Natural killer cell (primary cell): Measurements from ENCODE around the gene NSD1. TPM values are rescaled to one million over a fixed set of nuclear protein-coding genes. Genes with fewer than 3 reads are reported as not detected.

Experiments
- ATAC-seq, 3 donors: fragments of 150-1000 bp in 2 of 3; fragments of 200-7000 bp in 1 of 3; cut with Tn5 transposase; 1 replicate in 1 of 3; 2 replicates in 2 of 3; pipeline ENCODE4 v1.10.0; 2021; ENCODE audit warnings: mild to moderate bottlenecking in 2 of 3, moderate library complexity in 2 of 3
- DNase-seq, 2 donors: peaks; one replicate each; pipeline versions ENCODE4 v3.0.0 to v3.0.0-alpha.2; 2013 to 2021; ENCODE audit warnings: mixed read lengths in 1 of 2
- H3K27ac ChIP-seq: one replicate; pipeline ENCODE4 v1.5.1; 2013; ENCODE audit warnings: mild to moderate bottlenecking, low read length
- H3K27me3 ChIP-seq: one replicate; pipeline ENCODE4 v1.6.1; 2013; ENCODE audit warnings: low read length; ENCODE audit not compliant: control insufficient read depth, insufficient read depth
- H3K36me3 ChIP-seq: one replicate; pipeline ENCODE4 v1.6.1; 2013; ENCODE audit warnings: low read length; ENCODE audit not compliant: control insufficient read depth, insufficient read depth
- H3K4me1 ChIP-seq: one replicate; pipeline ENCODE4 v1.6.1; 2013; ENCODE audit warnings: low read length; ENCODE audit not compliant: control insufficient read depth, insufficient read depth
- H3K4me3 ChIP-seq: one replicate; pipeline ENCODE4 v1.5.1; 2013; ENCODE audit warnings: low read length
- H3K9me3 ChIP-seq: one replicate; pipeline ENCODE4 v1.6.1; 2013; ENCODE audit warnings: low read length; ENCODE audit not compliant: control insufficient read depth, insufficient read depth
- H3K27ac Mint-ChIP-seq, 2 donors: one replicate each; pipeline ENCODE4 v1.8.0; 2022; ENCODE audit warnings: mild to moderate bottlenecking in 2 of 2, mixed read lengths in 2 of 2, moderate library complexity in 1 of 2
- H3K27me3 Mint-ChIP-seq, 2 donors: one replicate each; pipeline ENCODE4 v1.8.0; 2022; ENCODE audit warnings: low read depth in 2 of 2, mixed read lengths in 2 of 2
- H3K36me3 Mint-ChIP-seq: one replicate; pipeline ENCODE4 v1.8.0; 2022; ENCODE audit warnings: mixed read lengths
- H3K4me1 Mint-ChIP-seq, 2 donors: one replicate each; pipeline ENCODE4 v1.8.0; 2022; ENCODE audit warnings: mixed read lengths in 2 of 2
- H3K4me3 Mint-ChIP-seq: one replicate; pipeline ENCODE4 v1.8.0; 2022; ENCODE audit warnings: mild to moderate bottlenecking, moderate library complexity, mixed read lengths
- H3K9me3 Mint-ChIP-seq, 2 donors: one replicate each; pipeline ENCODE4 v1.8.0; 2022; ENCODE audit warnings: mixed read lengths in 2 of 2
- WGBS: methylation state at CpG from one replicate; pipeline ENCODE4 v1.1.7; 2013; ENCODE audit warnings: missing lambda C conversion rate; ENCODE audit not compliant: insufficient coverage; 5-methylcytosine and 5-hydroxymethylcytosine counted together
- intact Hi-C: fragments of 100-400 bp; cut with micrococcal nuclease; formaldehyde crosslinking; loops from one replicate; pipeline ENCODE4 v1.14.2; 2022
- total RNA-seq, 4 donors: library from RNA; stranded (reverse); fragments of 120-200 nt in 1 of 4; gene quantifications; one replicate each; pipeline versions ENCODE4 v1.2.3 to v1.2.4, GENCODE V29; 2013 to 2022
- TF ChIP-seq, protein P1 (sequence below): fragments of 200-600 bp; IDR thresholded peaks from one replicate; pipeline ENCODE4 v1.8.0; 2022; ENCODE audit warnings: antibody characterized with exemption

Gene NSD1
- total RNA-seq, 3 donors from 2014 or later (not counting 1 experiment from before 2014, with no cell fraction given) = 117 to 147 (median 143) TPM

DNA sequence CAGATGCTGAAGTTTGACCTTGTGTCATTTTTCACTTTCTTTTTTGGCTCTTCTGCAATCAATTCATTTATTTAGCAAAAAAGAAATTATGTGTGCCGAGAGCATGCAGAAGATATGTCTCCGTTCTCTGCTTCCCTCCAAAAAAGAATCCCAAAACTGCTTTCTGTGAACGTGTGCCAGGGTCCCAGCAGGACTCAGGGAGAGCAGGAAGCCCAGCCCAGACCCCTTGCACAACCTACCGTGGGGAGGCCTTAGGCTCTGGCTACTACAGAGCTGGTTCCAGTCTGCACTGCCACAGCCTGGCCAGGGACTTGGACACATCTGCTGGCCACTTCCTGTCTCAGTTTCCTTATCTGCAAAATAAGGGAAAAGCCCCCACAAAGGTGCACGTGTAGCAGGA lies 44.4 kb upstream of the NSD1 start:
- H3K4me3 ChIP-seq = no peak overlapping the region
- peaks cover 5% of the 10 kb centered on the region for H3K27me3 ChIP-seq
- WGBS = 65% methylated on average over 5 of the region's 5 CpGs
- Mint-ChIP-seq H3K9me3 (no peaks in the 10 kb centered on the region), H3K27ac (no peak overlapping the region), H3K27me3 (peaks cover 8 to 10% of the 10 kb centered on the region in 2 donors), H3K4me1 (peaks cover 13 to 15% of the 10 kb centered on the region in 2 donors), H3K36me3 (no peaks in the 10 kb centered on the region), H3K4me3 (no peak overlapping the region)
- DNase-seq (no peak), ATAC-seq (no peak)
- intact Hi-C loops = no loop called here
- H3K4me1 ChIP-seq = peaks cover 9% of the 10 kb centered on the region
- no peaks in the 10 kb centered on the region for H3K9me3 ChIP-seq
- no peaks in the 10 kb centered on the region for H3K36me3 ChIP-seq
- TF ChIP-seq, protein P1, sequence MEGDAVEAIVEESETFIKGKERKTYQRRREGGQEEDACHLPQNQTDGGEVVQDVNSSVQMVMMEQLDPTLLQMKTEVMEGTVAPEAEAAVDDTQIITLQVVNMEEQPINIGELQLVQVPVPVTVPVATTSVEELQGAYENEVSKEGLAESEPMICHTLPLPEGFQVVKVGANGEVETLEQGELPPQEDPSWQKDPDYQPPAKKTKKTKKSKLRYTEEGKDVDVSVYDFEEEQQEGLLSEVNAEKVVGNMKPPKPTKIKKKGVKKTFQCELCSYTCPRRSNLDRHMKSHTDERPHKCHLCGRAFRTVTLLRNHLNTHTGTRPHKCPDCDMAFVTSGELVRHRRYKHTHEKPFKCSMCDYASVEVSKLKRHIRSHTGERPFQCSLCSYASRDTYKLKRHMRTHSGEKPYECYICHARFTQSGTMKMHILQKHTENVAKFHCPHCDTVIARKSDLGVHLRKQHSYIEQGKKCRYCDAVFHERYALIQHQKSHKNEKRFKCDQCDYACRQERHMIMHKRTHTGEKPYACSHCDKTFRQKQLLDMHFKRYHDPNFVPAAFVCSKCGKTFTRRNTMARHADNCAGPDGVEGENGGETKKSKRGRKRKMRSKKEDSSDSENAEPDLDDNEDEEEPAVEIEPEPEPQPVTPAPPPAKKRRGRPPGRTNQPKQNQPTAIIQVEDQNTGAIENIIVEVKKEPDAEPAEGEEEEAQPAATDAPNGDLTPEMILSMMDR = no peak
- no peak overlapping the region for H3K27ac ChIP-seq

DNA sequence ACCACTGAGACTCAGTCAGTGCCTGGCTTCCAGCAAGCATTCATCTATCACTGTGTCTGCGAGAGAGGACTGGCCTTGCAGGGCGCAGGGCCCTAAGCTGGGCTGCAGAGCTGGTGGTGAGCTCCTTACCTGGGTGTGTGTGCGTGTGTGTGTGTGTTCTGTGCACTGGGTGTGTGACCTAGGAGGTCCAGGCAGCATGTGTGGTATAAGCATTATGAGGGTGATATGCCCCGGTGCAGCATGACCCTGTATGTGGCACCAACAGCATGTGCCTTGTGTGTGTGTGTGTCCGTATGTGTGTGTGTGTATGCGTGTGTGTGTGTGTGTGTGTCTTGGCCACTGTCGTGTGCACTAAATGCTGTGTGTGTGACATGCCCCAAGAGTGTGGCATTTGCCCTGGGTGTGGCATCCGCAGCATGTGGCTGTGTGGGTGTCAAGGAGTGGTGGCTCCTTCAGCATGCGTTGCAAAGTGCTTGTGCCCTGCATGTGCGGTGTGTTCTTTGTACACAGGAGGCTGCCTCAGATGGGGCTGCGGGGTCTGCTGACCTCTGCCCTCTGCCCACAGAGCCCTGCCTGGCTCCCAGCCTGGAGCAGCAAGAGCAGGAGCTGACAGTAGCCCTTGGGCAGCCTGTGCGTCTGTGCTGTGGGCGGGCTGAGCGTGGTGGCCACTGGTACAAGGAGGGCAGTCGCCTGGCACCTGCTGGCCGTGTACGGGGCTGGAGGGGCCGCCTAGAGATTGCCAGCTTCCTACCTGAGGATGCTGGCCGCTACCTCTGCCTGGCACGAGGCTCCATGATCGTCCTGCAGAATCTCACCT lies 43.5 kb upstream of the NSD1 start:
- DNase-seq (no peak), ATAC-seq (no peak)
- intact Hi-C loops = no loop called here
- H3K4me1 Mint-ChIP-seq = peaks cover 13 to 15% of the 10 kb centered on the region in 2 donors
- no peaks in the 10 kb centered on the region for H3K36me3 Mint-ChIP-seq
- H3K36me3 ChIP-seq = no peaks in the 10 kb centered on the region
- H3K4me1 ChIP-seq = peaks cover 9% of the 10 kb centered on the region
- 78% methylated on average over 21 of the region's 21 CpGs for WGBS
- peaks cover 8 to 10% of the 10 kb centered on the region in 2 donors for H3K27me3 Mint-ChIP-seq
- no peak overlapping the region for H3K27ac Mint-ChIP-seq
- H3K27ac ChIP-seq = no peak overlapping the region
- no peak overlapping the region for H3K4me3 ChIP-seq
- H3K4me3 Mint-ChIP-seq = no peak overlapping the region
- H3K9me3 Mint-ChIP-seq = no peaks in the 10 kb centered on the region
- H3K9me3 ChIP-seq = no peaks in the 10 kb centered on the region
- H3K27me3 ChIP-seq = peaks cover 5% of the 10 kb centered on the region
- TF ChIP-seq, protein P1 = no peak

DNA sequence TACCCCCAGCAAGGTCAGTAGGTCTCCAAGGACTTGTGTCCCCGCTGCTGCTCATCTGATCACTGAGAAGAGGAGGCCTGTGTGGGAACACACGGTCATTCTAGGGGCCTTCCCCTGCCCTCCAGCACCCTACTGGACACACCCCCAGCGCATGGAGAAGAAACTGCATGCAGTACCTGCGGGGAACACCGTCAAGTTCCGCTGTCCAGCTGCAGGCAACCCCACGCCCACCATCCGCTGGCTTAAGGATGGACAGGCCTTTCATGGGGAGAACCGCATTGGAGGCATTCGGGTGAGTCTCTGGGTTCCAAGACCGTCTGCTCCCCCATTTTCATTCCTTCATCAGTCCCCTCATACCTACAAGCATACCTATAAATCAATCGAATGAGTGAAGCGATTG lies 42.8 kb upstream of the NSD1 start:
- peaks cover 8 to 10% of the 10 kb centered on the region in 2 donors for H3K27me3 Mint-ChIP-seq
- Histone ChIP-seq H3K36me3 (no peaks in the 10 kb centered on the region), H3K27ac (no peak overlapping the region), H3K4me3 (no peak overlapping the region), H3K27me3 (peaks cover 5% of the 10 kb centered on the region), H3K4me1 (peaks cover 9% of the 10 kb centered on the region), H3K9me3 (no peaks in the 10 kb centered on the region)
- ATAC-seq = no peak
- H3K27ac Mint-ChIP-seq = no peak overlapping the region
- no peaks in the 10 kb centered on the region for H3K36me3 Mint-ChIP-seq
- TF ChIP-seq, protein P1 = no peak
- no peaks in the 10 kb centered on the region for H3K9me3 Mint-ChIP-seq
- intact Hi-C loops = no loop called here
- H3K4me1 Mint-ChIP-seq = peaks cover 12 to 15% of the 10 kb centered on the region in 2 donors
- no peak overlapping the region for H3K4me3 Mint-ChIP-seq
- WGBS = 89% methylated on average over 13 of the region's 13 CpGs
- DNase-seq = no peak
